ENCODE results near the gene CBR4.

DNA sequence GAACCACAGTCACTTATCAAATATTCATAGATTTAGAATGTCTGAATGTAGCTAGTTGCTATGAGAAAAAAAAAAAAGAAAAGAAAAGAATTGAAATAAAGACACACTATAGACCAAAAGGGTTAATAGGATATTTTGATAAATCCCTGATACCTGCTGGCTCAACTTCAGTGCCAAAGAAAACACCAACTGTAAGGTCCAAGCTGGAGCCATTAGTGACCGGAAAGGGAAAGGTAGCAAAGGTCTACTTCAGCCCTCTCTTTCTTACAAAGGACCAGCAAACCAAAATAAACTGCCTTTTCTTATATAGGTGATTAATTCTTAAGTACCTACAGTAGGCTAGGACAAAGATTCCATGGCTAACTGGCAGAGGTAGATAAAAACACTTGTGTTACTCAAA lies 9.7 kb downstream of the CBR4 start:
- TF ChIP-seq POLR2AphosphoS5 (IDR thresholded peaks at IDR 0.05), result no peak
- TF ChIP-seq, protein P1, sequence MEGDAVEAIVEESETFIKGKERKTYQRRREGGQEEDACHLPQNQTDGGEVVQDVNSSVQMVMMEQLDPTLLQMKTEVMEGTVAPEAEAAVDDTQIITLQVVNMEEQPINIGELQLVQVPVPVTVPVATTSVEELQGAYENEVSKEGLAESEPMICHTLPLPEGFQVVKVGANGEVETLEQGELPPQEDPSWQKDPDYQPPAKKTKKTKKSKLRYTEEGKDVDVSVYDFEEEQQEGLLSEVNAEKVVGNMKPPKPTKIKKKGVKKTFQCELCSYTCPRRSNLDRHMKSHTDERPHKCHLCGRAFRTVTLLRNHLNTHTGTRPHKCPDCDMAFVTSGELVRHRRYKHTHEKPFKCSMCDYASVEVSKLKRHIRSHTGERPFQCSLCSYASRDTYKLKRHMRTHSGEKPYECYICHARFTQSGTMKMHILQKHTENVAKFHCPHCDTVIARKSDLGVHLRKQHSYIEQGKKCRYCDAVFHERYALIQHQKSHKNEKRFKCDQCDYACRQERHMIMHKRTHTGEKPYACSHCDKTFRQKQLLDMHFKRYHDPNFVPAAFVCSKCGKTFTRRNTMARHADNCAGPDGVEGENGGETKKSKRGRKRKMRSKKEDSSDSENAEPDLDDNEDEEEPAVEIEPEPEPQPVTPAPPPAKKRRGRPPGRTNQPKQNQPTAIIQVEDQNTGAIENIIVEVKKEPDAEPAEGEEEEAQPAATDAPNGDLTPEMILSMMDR (IDR thresholded peaks at IDR 0.05), result no peak
- TF ChIP-seq POLR2A (IDR thresholded peaks at IDR 0.05; ENCODE audit: low read depth), result no peak
- TF ChIP-seq EP300 (IDR thresholded peaks at IDR 0.05), result no peak
